ENCODE results near the gene NLE1. TPM values are rescaled to one million over a fixed set of nuclear protein-coding genes. Genes with fewer than 3 reads are reported as not detected.

The NLE1 gene
- 28.1 to 37.8 TPM (median 35.5 TPM) in 5 replicates for total RNA-seq (2022; extraction: Qiagen RNA extraction)

GRCh38 chr17:35141681-35142466 is at the start of gene NLE1:
Gene NLE1, minus strand, starts transcription at chr17:35142303. Its CDS starts 28 bp downstream, at chr17:35142275.

DNA sequence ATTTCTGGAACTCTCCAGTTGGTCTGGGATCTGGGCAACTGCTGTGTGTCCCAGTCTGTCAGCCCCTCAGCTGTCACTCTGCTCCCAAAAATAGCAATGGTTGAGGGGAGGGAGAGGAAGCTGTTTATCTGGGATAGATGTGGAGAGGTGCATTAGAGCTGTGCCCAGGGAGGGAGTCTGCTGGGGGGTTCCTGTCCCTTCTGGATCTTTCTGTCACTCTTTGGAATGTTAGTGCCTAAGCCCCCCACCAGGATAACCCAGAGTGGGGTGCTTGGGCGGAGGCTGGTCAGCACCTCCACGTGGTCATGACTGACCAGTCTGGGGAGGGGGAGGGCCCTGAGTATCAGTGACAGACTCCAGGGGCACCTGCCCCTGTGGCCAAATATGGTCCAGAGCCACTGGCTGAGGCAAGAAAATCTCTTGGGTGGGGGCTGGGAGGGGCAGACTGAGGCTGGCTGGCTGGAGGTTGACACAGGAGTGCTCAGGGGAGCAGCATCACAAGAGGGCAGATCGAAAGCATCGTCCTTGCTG is 5.3 kb upstream of the NLE1 start, which contains the start of gene UNC45B:
UNC45B (plus strand) TSS at position 443 of the 531 bp plus-strand sequence. CDS start 447 bp downstream, outside the sequence.

GRCh38 chr17:35121315-35121714 is 20.8 kb downstream of the NLE1 start, which contains the start of gene FNDC8:
Gene FNDC8, plus strand, starts transcription at chr17:35121615. Its CDS starts 79 bp downstream, at chr17:35121694.

GRCh38 chr17:35119370-35120165 is 22.5 kb downstream of the NLE1 start, which contains the start of gene RAD51D:
Gene RAD51D, minus strand, starts transcription at chr17:35119860. Its CDS starts 247 bp downstream, at chr17:35119613.

Other genes starting within 250 kb of the NLE1 start
- 1.4 to 2.0 TPM (median 1.6 TPM) in 5 replicates for gene CCT6B, start 180.8 kb downstream of the NLE1 start, total RNA-seq (2022; extraction: Qiagen RNA extraction)
- gene ZNF830, start 180.8 kb downstream of the NLE1 start, total RNA-seq (2022; extraction: Qiagen RNA extraction), result 13.7 to 17.2 TPM (median 14.8 TPM) in 5 replicates
- 14.5 to 19.0 TPM (median 17.4 TPM) in 5 replicates for gene LIG3, start 161.8 kb downstream of the NLE1 start, total RNA-seq (2022; extraction: Qiagen RNA extraction)
- 43.9 to 64.1 TPM (median 49.4 TPM) in 5 replicates for gene RFFL, start 78.6 kb downstream of the NLE1 start, total RNA-seq (2022; extraction: Qiagen RNA extraction)
- gene RAD51D, start 22.4 kb downstream of the NLE1 start, total RNA-seq (2022; extraction: Qiagen RNA extraction), result 20.6 to 32.1 TPM (median 29.1 TPM) in 5 replicates
- gene FNDC8, start 20.7 kb downstream of the NLE1 start, total RNA-seq (2022; extraction: Qiagen RNA extraction), result 0.10 to 0.28 TPM (median 0.10 TPM) in 3 of 5 replicates, not detected in the others
- not detected in 5 replicates for gene UNC45B, start 5.5 kb upstream of the NLE1 start, total RNA-seq (2022; extraction: Qiagen RNA extraction)
- not detected in 5 replicates for gene SLC35G3, start 52.1 kb upstream of the NLE1 start, total RNA-seq (2022; extraction: Qiagen RNA extraction)
- gene SLFN5, start 100.8 kb upstream of the NLE1 start, total RNA-seq (2022; extraction: Qiagen RNA extraction), result 2.1 to 4.0 TPM (median 3.0 TPM) in 5 replicates
- gene SLFN11, start 231.3 kb upstream of the NLE1 start, total RNA-seq (2022; extraction: Qiagen RNA extraction), result 3.3 to 7.0 TPM (median 6.5 TPM) in 5 replicates

Measured in A549 treated with Mapracorat at 1 μM for 4 hours (cell line).